Measurements from ENCODE around the gene GDPD4. TPM values are rescaled to one million over a fixed set of nuclear protein-coding genes. Genes with fewer than 3 reads are reported as not detected.
A peak's percentile ranks its signal among the peaks of the same experiment; 100 is the strongest.

GDPD4 gene
- total and polyA plus RNA-seq, 9 of the 15 experiments (the other 6 are each of a cell fraction or from before 2014, with no cell fraction given), result 0.40 TPM; not detected in 8

GRCh38 chr11:77171885-77172665, 129.4 kb downstream of the GDPD4 start (continued):
- TF ChIP-seq REST (IDR thresholded peaks at IDR 0.05; ENCODE audit: borderline replicate concordance), result peak; percentile 58
- no peak for TF ChIP-seq REST (CRISPR knock-in tag; IDR thresholded peaks at IDR 0.05; ENCODE audit: low read depth)
